Measurements from ENCODE around the gene NBPF4. TPM values are rescaled to one million over a fixed set of nuclear protein-coding genes. Genes with fewer than 3 reads are reported as not detected.
"Not testable (repeated sequence)": the region's sequence is repeated elsewhere in the genome, so short reads cannot be mapped to it uniquely, and the experiment has no call there.

The NBPF4 gene
- total and polyA plus RNA-seq, 8 donors, result not detected

DNA sequence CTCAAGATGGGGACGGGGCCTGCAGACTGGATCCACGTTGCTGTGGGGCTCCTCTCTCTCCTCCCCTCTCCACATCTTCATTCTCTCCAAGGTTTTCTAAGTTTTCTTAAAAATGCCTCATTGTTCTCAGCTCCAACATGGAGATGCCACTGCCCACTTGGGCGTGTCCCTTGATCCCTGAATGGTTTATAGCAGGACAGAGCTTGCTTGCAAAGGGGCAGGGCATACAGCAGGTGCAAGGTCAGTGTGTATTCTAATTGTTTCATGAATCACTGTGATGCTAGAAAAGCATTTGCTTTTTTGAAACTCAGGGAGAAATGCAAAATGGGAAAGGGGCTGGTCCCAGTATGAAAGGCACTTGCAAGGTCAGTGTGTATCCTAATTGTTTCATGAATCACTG lies 13.9 kb downstream of the NBPF4 start:
- H3K4me1 ChIP-seq; H3K27ac ChIP-seq; H3K9me3 ChIP-seq; H3K36me3 ChIP-seq; DNase-seq; intact Hi-C loops (cut with DNase I; ENCODE audit: low total_unique reads); H3K27me3 ChIP-seq; H3K4me3 ChIP-seq: not testable (repeated sequence)
- WGBS, 5 donors, result no CpG with 5 or more reads among the region's 3 CpGs

GRCh38 chr1:108227772-108228171 lies 16.1 kb downstream of the NBPF4 start:
- DNase-seq; H3K36me3 ChIP-seq; H3K27me3 ChIP-seq; H3K4me3 ChIP-seq; intact Hi-C loops (cut with DNase I; ENCODE audit: low total_unique reads); H3K27ac ChIP-seq; H3K9me3 ChIP-seq; H3K4me1 ChIP-seq: not testable (repeated sequence)
- no CpG with 5 or more reads among the region's 7 CpGs for WGBS, 5 donors

DNA sequence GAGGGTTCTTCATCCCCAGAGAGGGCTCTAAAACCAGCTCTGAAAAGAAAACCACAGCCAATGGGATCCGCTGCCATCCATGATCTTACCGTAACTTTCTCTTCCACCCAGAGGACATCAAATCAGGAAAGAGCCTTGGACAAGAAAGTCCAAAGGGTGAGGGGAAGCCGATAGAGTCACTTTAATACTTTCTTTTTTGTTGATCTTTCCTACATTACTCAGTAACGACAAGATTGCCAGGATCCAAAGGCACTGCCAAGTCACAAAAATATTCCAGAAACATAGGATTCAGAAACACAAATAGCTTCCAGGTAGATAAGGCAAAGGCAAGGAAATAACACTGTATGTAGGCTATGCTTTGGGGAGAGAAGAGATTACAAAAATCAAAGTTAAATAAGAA lies 17.0 kb downstream of the NBPF4 start:
- H3K27me3 ChIP-seq; H3K9me3 ChIP-seq; H3K27ac ChIP-seq; intact Hi-C loops (cut with DNase I; ENCODE audit: low total_unique reads); DNase-seq; H3K4me1 ChIP-seq; H3K4me3 ChIP-seq; H3K36me3 ChIP-seq: not testable (repeated sequence)
- 35 to 60% (median 41%) methylated on average over 1 of the region's 4 CpGs; no CpG with 5 or more reads in 1 of the 5 donors for WGBS, 5 donors

GRCh38 chr1:108223226-108223625 lies 20.6 kb downstream of the NBPF4 start:
- 86 to 93% (median 89%) methylated on average over 7 of the region's 7 CpGs for WGBS, 5 donors
- H3K9me3 ChIP-seq; H3K27ac ChIP-seq; H3K4me3 ChIP-seq; DNase-seq; H3K27me3 ChIP-seq; H3K4me1 ChIP-seq; H3K36me3 ChIP-seq; intact Hi-C loops (cut with DNase I; ENCODE audit: low total_unique reads): not testable (repeated sequence)

GRCh38 chr1:108217515-108218174 lies 26.2 kb downstream of the NBPF4 start:
- H3K4me1 ChIP-seq; H3K4me3 ChIP-seq; H3K36me3 ChIP-seq; DNase-seq; H3K27me3 ChIP-seq; intact Hi-C loops (cut with DNase I; ENCODE audit: low total_unique reads); H3K9me3 ChIP-seq; H3K27ac ChIP-seq: not testable (repeated sequence)
- 84 to 91% (median 88%) methylated on average over 14 of the region's 14 CpGs for WGBS, 5 donors

DNA sequence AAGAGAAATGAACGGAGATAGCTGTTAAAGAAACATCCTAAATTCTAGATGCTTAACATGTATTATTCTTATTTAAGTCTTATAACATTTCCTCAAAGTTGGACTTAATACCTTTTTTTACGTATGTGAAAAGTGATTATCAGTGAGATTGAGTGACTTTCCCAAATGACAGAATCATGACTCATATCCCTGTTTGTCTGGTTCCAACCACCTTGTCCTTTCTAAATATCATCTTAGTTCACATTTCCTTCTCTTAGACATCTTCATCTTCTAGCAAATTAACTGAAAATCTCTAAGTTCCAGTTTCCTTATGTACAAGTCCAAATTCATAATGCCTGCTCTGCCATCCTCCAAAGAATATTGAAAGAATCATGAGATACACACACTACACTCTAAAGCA lies 26.9 kb downstream of the NBPF4 start:
- H3K27ac ChIP-seq; H3K27me3 ChIP-seq; H3K4me1 ChIP-seq; H3K4me3 ChIP-seq; H3K9me3 ChIP-seq; intact Hi-C loops (cut with DNase I; ENCODE audit: low total_unique reads); H3K36me3 ChIP-seq; DNase-seq: not testable (repeated sequence)
- WGBS, 5 donors, result 47 to 62% (median 58%) methylated on average over 2 of the region's 2 CpGs

DNA sequence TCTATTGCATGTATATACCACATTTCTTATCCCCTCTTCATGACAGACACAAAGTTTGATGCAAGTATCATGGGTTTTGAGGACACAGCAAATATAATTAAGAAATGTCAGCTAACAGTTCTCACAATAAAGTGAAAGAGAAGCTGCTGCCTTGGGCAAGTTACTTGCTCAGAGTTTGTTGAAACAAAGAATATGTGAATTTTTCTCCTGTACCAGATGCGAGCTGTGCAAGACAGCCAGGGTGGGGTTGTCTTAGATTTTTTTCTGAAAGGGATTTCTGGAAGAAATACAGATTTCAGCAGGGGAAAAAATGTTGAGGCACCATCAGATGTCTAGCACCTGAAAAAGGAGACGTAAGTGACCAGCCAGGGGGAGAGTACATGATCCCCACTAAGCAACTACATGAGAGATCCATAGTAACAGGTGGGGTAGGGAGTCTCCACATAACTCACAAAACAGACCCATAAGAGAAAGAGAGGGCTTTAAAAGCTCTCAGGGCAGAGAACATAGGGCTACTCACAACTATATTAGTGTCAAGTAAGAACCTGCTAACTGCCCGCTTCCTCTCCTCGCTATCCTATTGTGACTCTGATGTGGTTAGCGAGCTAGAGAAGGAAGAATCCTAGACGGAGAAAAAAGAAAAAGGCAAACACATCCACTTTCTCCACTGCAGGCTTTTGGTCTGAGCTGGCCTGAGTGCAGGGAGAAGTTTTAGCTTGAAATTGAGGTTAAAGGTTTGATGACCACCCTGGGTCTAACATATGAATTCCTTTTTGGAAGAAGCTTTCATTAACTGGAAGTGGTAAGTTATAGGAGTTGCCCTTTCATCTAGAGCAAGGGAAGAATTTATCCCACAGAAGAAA lies 27.6 kb downstream of the NBPF4 start:
- intact Hi-C loops (cut with DNase I; ENCODE audit: low total_unique reads); H3K36me3 ChIP-seq; H3K4me3 ChIP-seq; H3K4me1 ChIP-seq; H3K9me3 ChIP-seq; H3K27me3 ChIP-seq; H3K27ac ChIP-seq; DNase-seq: not testable (repeated sequence)
- WGBS, 5 donors, result 74 to 83% (median 79%) methylated on average over 6 of the region's 6 CpGs

DNA sequence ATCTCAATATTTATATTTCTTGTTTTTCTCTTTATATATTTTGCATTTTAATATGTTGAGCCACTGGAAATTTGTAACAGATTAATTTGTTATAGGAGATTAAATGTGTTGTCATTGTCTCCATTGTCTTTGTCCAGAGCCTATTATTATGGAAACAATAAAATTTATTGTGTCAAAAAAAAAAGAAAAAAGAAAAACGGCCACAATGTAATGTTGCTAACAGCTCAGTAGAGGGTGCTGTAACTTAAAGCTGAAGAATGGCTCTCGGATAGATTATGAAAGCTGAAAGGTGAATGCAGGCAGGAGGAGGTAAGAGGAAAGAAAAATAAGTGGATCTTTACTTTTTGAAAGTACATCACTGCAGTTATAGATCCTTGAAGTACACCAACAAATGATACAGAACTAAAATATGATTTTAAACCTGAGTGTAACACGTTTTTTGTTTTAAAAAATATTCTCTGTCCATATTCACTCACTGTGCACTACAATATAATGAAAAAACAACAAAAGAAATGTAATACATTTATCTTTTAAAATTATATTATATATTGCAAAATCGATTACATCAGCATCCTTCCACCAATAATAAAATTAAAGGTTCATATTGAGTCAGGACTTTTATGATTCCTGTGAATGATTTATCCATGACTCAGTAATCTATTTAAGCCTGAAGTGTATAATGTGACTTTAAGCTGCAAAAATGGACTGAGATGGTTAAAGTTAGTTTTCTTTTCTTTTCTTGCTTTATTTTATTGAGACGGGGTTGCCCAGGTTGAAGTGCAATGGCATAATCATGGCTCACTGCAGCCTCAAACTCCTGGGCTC lies 29.0 kb downstream of the NBPF4 start:
- H3K4me1 ChIP-seq; H3K27me3 ChIP-seq; intact Hi-C loops (cut with DNase I; ENCODE audit: low total_unique reads); H3K36me3 ChIP-seq; H3K9me3 ChIP-seq; H3K27ac ChIP-seq; H3K4me3 ChIP-seq: not testable (repeated sequence)
- 8 to 25% (median 9%) methylated on average over 4 to 5 of the region's 5 CpGs for WGBS, 5 donors
- peak in 1 of 2 donors; percentile 11 for DNase-seq
- TF ChIP-seq CTCF (IDR thresholded peaks at IDR 0.05), result peak in 4 of 7 experiments; percentile 36 to 64 (median 53)

Data from stomach (tissue), 9 donors.